HG02973 (cell line): ENCODE measurements around the gene ABI3.
"Not testable (repeated sequence)": the region's sequence is repeated elsewhere in the genome, so short reads cannot be mapped to it uniquely, and the experiment has no call there.

Experiments used
- ATAC-seq: cut with Tn5 transposase; IDR thresholded peaks from one replicate; pipeline ENCODE4 v1.9.1; 2021; ENCODE audit warnings: moderate library complexity; ENCODE audit not compliant: unreplicated experiment

Gene ABI3

DNA sequence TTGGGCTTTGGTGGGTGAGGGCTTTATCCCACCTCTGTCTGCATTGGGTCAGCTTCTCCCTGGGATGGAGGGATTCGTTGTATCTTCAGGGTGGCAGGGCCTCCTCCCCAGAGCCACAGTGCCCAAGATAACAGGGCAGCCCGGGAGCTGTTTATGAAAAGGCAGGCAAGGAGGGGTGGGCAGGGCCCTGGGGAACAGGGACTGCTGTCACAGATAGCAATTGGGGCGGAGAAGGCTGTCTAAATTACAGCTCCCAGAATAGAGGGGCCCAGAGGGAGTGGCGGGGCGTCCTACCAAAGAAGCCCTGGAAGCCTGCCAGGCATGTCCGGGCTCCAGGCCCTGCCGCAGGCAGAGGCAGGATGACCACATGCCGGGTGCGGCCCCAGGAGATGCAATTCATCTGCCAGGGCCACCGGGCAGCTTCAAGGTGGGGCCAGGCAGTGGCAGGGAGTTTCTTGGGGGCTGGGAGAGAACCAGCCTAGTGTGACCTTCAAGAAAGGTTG lies 38.8 kb downstream of the ABI3 start:
- no peak for ATAC-seq

DNA sequence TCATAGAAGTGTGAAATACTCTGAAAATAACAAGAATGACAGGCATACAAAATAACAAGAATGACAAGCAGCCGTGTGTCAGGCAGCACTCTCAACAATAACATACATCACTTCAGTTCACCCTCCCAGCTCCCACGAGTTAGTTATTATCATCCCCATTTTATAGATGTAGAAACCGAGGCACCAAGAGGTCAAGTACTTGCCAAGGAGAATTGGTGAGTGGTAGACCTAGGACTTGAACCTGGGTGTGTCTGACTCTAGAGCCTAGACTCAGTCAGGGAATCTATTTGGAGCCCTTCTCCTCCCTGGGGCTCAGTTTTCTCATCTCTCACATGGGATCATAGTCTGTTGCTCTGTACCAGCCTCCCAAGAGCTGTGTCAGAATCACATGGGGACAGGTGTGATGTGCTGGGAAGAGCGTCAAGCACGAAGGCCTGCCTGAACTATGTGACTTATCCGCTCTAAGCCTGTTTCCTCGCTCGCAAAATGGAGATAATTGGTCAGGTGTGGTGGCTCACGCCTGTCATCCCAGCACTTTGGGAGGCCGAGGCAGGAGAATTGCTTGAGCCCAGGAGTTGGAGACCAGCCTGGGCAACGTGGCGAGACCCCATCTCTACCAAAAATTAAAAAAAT lies 39.5 kb downstream of the ABI3 start:
- no peak for ATAC-seq

DNA sequence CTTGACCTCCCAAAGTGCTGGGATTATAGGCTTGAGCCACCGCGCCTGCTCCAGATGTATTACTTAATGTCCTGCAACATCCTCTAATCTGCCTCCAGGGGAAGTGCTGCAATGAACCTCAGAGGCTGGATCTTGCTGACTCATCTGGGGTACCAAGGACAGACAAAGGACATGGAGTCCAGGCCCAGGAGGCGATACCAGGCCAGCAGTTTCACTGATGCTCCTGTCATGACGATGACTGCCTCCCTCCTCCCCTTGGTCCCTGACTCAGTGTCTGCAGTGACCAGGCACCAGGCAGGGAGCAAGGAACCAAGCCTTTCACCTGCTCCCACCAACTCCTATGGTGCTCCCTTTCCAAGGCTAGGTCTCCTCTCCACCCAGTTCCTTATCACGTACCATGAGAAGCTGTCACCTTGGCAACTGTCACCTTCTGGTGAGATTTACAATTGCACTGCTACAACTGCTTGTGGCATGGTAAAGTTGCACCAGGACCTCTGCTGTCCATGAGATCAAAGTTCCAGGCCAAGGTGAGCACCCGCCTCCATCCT lies 41.7 kb downstream of the ABI3 start:
- ATAC-seq = no peak

DNA sequence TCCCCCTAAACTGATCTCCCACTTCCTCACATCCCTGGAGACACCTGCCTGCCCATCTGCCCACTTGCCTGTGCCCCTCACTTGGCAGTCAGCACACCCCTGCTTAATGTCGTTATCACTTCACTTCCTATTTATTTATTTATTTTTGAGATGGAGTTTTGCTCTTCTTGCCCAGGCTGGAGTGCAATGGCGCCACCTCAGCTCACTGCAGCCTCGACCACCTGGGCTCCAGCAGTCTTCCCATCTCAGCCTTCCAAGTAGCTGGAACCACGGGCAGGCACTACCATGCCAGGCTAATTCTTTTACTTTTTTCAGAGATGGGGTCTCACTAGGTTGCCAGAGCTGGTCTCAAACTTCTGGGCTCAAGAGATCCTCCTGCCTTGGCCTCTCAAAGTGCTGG lies 43.6 kb downstream of the ABI3 start:
- ATAC-seq = no peak

DNA sequence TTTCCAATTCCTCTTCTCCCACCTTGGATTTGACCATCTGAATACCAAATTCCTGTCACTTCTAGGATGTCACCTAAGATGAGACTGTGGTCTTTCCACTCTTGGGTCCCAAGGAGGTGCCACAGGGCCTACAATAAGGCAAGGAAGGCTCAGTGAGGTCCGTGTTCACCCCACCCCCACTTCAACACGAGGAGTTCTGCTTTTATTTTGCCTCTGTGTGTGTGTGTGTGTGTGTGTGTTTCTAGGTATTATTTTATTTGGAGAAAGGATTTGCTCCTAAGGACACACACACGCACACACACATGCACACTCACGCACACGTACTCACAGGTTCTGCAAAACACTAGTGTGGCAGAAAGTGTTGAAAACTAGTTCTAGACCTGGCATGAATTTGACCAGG lies 44.6 kb downstream of the ABI3 start:
- no peak for ATAC-seq

DNA sequence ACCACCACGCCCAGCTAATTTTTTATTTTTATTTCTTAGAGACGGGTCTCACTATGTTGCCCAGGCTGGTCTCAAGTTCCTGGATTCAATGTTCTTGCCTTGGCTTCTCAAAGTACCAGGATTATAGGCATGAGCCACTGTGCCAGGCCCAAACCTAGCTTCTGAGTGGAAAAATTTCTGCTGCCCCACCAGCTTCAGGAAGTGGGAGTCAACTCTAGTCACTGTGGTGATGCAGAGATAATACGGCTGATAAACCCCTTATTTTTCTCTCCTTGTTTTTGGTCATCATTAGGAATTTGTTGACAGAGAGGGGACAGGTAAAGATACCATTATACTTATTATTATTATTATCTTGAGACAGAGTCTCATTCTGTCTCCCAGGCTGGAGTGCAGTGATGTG lies 47.9 kb downstream of the ABI3 start:
- ATAC-seq = no peak

DNA sequence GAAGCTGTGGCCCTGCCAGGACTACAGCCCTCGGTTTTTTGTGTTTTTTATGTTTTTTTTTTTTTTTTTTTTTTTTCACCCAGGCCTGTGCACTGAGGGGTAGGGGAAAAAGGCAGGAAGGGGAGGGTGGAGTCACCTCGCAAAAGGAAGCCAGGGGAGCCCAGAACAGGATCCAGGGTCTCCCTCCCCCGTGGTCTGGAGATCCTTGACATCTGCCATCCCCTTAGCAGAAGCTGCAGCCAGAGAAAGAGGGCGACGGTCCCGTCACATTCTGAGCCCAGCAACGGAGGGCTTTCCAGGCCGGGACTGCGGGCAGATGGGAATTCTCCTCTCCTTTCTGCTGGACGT lies 49.1 kb downstream of the ABI3 start:
- ATAC-seq = no peak

DNA sequence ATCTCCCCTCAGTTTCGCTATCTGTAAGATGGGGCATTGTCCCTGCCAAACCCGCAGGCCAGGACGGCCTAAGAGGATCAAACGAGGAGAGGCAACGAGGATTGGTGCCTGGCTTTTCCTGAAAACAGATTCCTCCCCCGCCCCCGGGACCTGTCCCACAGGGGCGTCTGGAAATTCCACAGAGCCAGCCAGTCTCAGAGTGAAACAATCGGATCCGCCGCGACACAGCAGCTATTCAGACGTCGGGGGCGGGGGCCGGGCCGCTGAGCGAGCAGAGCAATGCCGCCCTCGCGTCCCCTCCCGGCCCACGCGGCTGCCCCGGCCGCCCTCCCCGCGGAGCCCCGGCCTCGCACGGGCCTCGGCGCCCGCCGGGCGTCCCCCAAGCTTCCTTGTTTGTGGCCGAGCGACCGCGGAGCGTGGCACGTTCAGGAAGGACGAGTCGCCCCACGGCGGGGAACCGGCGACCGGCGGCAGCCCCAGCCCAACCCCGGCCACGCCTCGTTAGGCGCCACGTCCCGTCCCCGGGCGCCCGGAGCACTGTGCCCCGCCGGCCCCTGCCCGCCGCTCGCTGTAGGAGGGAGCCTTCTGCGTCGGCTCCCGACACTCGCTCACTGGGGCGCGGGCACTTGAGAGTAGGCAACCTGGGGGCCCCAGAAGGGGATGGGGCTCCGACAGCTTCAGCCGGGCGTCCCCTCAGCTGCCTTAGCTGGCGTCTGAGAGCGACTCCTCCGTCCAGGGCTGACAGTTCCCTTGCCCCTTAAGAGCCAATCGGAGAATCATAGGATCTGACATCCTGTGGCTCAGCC lies 49.7 kb downstream of the ABI3 start:
- no peak for ATAC-seq

DNA sequence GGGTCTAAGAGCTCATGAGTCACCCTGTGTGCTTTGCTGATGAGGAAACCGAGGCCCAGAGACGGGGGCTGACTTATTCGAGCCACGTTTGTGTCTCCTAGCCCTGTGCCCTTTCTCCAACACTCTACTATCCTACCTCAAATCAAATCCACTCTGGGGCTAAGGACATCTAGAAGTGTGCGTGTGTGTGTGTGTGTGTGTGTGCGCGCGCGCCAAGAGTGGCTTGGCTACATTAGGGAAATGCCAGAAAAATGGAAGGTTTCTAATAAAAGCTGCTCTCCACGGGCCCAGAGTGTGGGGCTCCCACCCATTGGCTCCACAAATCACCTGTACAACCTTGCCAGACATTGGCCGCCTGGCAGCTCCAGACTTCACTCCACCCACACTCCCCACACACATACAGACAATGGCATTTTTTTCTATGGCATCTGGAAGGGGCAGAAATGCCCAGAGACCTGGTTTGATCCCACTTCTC lies 50.3 kb downstream of the ABI3 start:
- ATAC-seq = no peak

DNA sequence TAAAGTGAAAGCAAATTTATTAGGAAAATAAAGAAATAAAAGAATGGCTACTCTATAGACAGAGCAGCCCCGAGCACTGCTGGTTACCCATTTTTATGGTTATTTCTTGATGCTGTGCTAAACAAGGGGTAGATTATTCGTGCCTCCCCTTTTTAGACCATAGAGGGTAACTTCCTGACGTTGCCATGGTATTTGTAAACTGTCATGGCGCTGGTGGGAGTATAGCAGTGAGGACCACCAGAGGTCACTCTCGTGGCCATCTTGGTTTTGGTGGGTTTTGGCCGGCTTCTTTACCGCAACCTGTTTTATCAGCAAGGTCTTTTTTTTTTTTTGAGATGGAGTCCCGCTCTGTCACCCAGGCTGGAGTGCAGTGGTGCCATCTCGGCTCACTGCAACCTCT lies 51.0 kb downstream of the ABI3 start:
- ATAC-seq = not testable (repeated sequence)

DNA sequence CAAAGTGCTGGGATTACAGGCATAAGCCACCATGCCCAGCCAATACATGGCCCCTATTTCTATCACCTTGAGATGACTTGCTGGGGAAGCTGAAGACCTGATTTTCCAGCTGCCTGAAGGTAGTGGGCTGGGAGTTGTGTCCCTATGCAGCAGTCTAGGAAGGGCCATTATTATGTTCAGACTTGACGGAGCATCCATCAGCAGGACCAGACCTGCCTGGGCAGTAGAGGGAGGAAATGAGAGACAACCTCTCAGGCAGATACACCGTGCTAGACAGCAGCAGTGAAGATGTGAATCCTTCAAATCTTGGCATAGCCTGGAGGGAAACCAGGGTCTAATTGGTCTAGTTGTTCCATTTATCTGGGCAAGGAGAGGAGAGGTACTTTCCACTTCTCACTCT lies 55.7 kb downstream of the ABI3 start:
- ATAC-seq = no peak

DNA sequence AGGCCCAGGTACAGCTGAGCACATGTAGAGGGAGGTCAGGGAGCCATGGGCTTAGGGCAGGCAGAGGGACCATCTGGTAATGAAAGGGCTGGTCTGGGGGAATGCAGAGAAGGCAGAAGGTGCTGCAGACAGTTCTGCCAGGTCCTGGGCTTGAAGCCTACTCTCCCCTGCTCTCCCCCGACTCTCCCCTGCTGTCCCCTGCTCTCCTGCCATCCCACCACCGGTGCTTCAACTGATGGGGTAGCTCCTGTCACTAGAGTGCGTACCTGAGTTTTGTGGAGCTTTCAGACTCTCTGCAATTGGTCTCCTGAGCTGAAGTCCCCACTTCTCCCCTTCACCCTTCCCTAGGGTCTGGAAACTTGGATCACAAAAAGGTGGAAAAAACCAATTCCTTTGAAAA lies 57.4 kb downstream of the ABI3 start:
- ATAC-seq = no peak

DNA sequence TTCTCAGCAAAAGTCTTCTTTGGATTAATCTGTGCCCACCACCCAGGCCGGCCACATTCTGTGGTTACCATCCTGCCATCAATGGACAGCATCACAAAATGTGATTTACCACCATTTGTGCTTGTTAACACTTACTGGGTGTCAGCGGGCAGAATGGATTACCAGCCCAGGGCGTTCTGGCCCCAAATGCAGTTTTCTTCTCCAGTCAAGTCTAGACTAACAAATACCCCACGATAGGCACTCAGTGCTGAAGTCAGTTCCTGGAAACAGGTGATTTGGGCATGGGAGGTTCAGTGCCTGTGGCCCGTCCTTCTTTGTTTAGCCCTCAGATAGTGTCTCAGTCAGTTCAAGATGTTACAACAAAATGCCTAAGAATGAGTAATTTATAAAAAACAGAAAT lies 58.8 kb downstream of the ABI3 start:
- ATAC-seq = no peak
